Activated T-cell treated with anti-CD3 and anti-CD28 coated beads, Interleukin-2, amount 50 U/mL, for 24 hours (primary cell): ENCODE measurements around the gene EFHC1.
"Not testable (repeated sequence)": the region's sequence is repeated elsewhere in the genome, so short reads cannot be mapped to it uniquely, and the experiment has no call there.

Experiments
- DNase-seq: peaks from one replicate; pipeline ENCODE4 v3.0.0-alpha.2; 2020
- H3K27ac Mint-ChIP-seq: 2 replicates; pipeline ENCODE4 v1.8.0; 2020; ENCODE audit warnings: mild to moderate bottlenecking, mixed read lengths
- H3K27me3 Mint-ChIP-seq: 2 replicates; pipeline ENCODE4 v1.8.0; 2020; ENCODE audit warnings: mixed read lengths
- H3K36me3 Mint-ChIP-seq: 2 replicates; pipeline ENCODE4 v1.8.0; 2020; ENCODE audit warnings: low read depth, mixed read lengths
- H3K4me1 Mint-ChIP-seq: 2 replicates; pipeline ENCODE4 v1.8.0; 2020; ENCODE audit warnings: low read depth, mixed read lengths
- H3K4me3 Mint-ChIP-seq: 2 replicates; pipeline ENCODE4 v1.8.0; 2020; ENCODE audit warnings: mild to moderate bottlenecking, moderate library complexity, mixed read lengths
- H3K9me3 Mint-ChIP-seq: 2 replicates; pipeline ENCODE4 v1.8.0; 2020; ENCODE audit warnings: mixed read lengths

EFHC1 gene

GRCh38 chr6:52454556-52454955 is 34.4 kb downstream of the EFHC1 start:
- Mint-ChIP-seq H3K27me3 (no peaks in the 10 kb centered on the region), H3K9me3 (peaks cover 19% of the 10 kb centered on the region), H3K4me3 (no peak overlapping the region), H3K27ac (no peak overlapping the region), H3K4me1 (no peaks in the 10 kb centered on the region), H3K36me3 (peaks cover 8% of the 10 kb centered on the region)
- no peak for DNase-seq

- DNase-seq = no peak
- H3K36me3 Mint-ChIP-seq = no peaks in the 10 kb centered on the region
- H3K27me3 Mint-ChIP-seq = no peaks in the 10 kb centered on the region
- no peak overlapping the region for H3K4me3 Mint-ChIP-seq
- H3K27ac Mint-ChIP-seq = no peak overlapping the region
- peaks cover 3% of the 10 kb centered on the region for H3K9me3 Mint-ChIP-seq
- no peaks in the 10 kb centered on the region for H3K4me1 Mint-ChIP-seq
These were observed 37.0 kb downstream of the EFHC1 start for GRCh38 chr6:52457096-52457495.

- not testable (repeated sequence) for H3K4me3 Mint-ChIP-seq
These were observed 41.1 kb downstream of the EFHC1 start for GRCh38 chr6:52461194-52461593.

GRCh38 chr6:52474173-52474572 is 54.0 kb downstream of the EFHC1 start:
- no peaks in the 10 kb centered on the region for H3K27me3 Mint-ChIP-seq
- H3K4me1 Mint-ChIP-seq = no peaks in the 10 kb centered on the region
- no peaks in the 10 kb centered on the region for H3K36me3 Mint-ChIP-seq
- H3K27ac Mint-ChIP-seq = no peak overlapping the region
- no peak overlapping the region for H3K4me3 Mint-ChIP-seq
- no peak for DNase-seq
- no peaks in the 10 kb centered on the region for H3K9me3 Mint-ChIP-seq

More at GRCh38 chr6:52461194-52461593, 41.1 kb downstream of the EFHC1 start:
- not testable (repeated sequence) for H3K4me1 Mint-ChIP-seq, DNase-seq, H3K27ac Mint-ChIP-seq, H3K27me3 Mint-ChIP-seq, H3K36me3 Mint-ChIP-seq, H3K9me3 Mint-ChIP-seq

GRCh38 chr6:52475307-52475706 is 55.2 kb downstream of the EFHC1 start:
- DNase-seq = no peak

GRCh38 chr6:52482903-52483670 is 62.9 kb downstream of the EFHC1 start:
- no peaks in the 10 kb centered on the region for H3K27me3 Mint-ChIP-seq
- no peaks in the 10 kb centered on the region for H3K36me3 Mint-ChIP-seq
- DNase-seq = no peak
- H3K4me3 Mint-ChIP-seq = no peak overlapping the region
- no peak overlapping the region for H3K27ac Mint-ChIP-seq
- no peaks in the 10 kb centered on the region for H3K4me1 Mint-ChIP-seq
- H3K9me3 Mint-ChIP-seq = no peaks in the 10 kb centered on the region

More at GRCh38 chr6:52475307-52475706, 55.2 kb downstream of the EFHC1 start:
- Mint-ChIP-seq H3K9me3 (no peaks in the 10 kb centered on the region), H3K27me3 (no peaks in the 10 kb centered on the region), H3K4me3 (no peak overlapping the region), H3K4me1 (no peaks in the 10 kb centered on the region), H3K27ac (no peak overlapping the region), H3K36me3 (no peaks in the 10 kb centered on the region)

- H3K36me3 Mint-ChIP-seq = no peaks in the 10 kb centered on the region
- no peak overlapping the region for H3K27ac Mint-ChIP-seq
- no peak for DNase-seq
- H3K4me1 Mint-ChIP-seq = no peaks in the 10 kb centered on the region
- no peaks in the 10 kb centered on the region for H3K27me3 Mint-ChIP-seq
- H3K9me3 Mint-ChIP-seq = no peaks in the 10 kb centered on the region
- no peak overlapping the region for H3K4me3 Mint-ChIP-seq
These were observed 63.5 kb downstream of the EFHC1 start for GRCh38 chr6:52483671-52484003.

- peaks cover 1% of the 10 kb centered on the region for H3K4me1 Mint-ChIP-seq
- no peaks in the 10 kb centered on the region for H3K27me3 Mint-ChIP-seq
- H3K9me3 Mint-ChIP-seq = peaks cover 3% of the 10 kb centered on the region
- H3K27ac Mint-ChIP-seq = no peak overlapping the region
- H3K36me3 Mint-ChIP-seq = no peaks in the 10 kb centered on the region
- DNase-seq = no peak
- H3K4me3 Mint-ChIP-seq = no peak overlapping the region
These were observed 69.7 kb downstream of the EFHC1 start for GRCh38 chr6:52489881-52490280.

- H3K27me3 Mint-ChIP-seq = no peaks in the 10 kb centered on the region
- no peak for DNase-seq
- H3K27ac Mint-ChIP-seq = no peak overlapping the region
- H3K9me3 Mint-ChIP-seq = peaks cover 3% of the 10 kb centered on the region
- no peaks in the 10 kb centered on the region for H3K36me3 Mint-ChIP-seq
- no peak overlapping the region for H3K4me3 Mint-ChIP-seq
- peaks cover 1% of the 10 kb centered on the region for H3K4me1 Mint-ChIP-seq
These were observed 71.3 kb downstream of the EFHC1 start for GRCh38 chr6:52491203-52492069.

- H3K27me3 Mint-ChIP-seq = no peaks in the 10 kb centered on the region
- no peak overlapping the region for H3K27ac Mint-ChIP-seq
- H3K4me3 Mint-ChIP-seq = no peak overlapping the region
- H3K4me1 Mint-ChIP-seq = peaks cover 1% of the 10 kb centered on the region
- H3K36me3 Mint-ChIP-seq = no peaks in the 10 kb centered on the region
- DNase-seq = no peak
- peaks cover 3% of the 10 kb centered on the region for H3K9me3 Mint-ChIP-seq
These were observed 73.5 kb downstream of the EFHC1 start for GRCh38 chr6:52493669-52494068.

- H3K27me3 Mint-ChIP-seq = no peaks in the 10 kb centered on the region
- peaks cover 3% of the 10 kb centered on the region for H3K9me3 Mint-ChIP-seq
- H3K27ac Mint-ChIP-seq = no peak overlapping the region
- DNase-seq = no peak
- H3K4me3 Mint-ChIP-seq = no peak overlapping the region
- peaks cover 1% of the 10 kb centered on the region for H3K4me1 Mint-ChIP-seq
- H3K36me3 Mint-ChIP-seq = no peaks in the 10 kb centered on the region
These were observed 74.3 kb downstream of the EFHC1 start for GRCh38 chr6:52494298-52495072.

- Mint-ChIP-seq H3K9me3 (peaks cover 3% of the 10 kb centered on the region), H3K4me1 (peaks cover 1% of the 10 kb centered on the region), H3K4me3 (no peak overlapping the region), H3K27ac (no peak overlapping the region), H3K36me3 (no peaks in the 10 kb centered on the region), H3K27me3 (no peaks in the 10 kb centered on the region)
- no peak for DNase-seq
These were observed 75.8 kb downstream of the EFHC1 start for GRCh38 chr6:52495922-52496321.

GRCh38 chr6:52496631-52497030 is 76.5 kb downstream of the EFHC1 start:
- no peaks in the 10 kb centered on the region for H3K27me3 Mint-ChIP-seq
- no peaks in the 10 kb centered on the region for H3K36me3 Mint-ChIP-seq
- H3K9me3 Mint-ChIP-seq = peaks cover 3% of the 10 kb centered on the region
- no peak overlapping the region for H3K4me3 Mint-ChIP-seq
- H3K4me1 Mint-ChIP-seq = peaks cover 1% of the 10 kb centered on the region
- no peak overlapping the region for H3K27ac Mint-ChIP-seq
- DNase-seq = no peak

- H3K9me3 Mint-ChIP-seq = peaks cover 3% of the 10 kb centered on the region
- no peak overlapping the region for H3K4me3 Mint-ChIP-seq
- no peak overlapping the region for H3K27ac Mint-ChIP-seq
- H3K4me1 Mint-ChIP-seq = peaks cover 1% of the 10 kb centered on the region
- H3K27me3 Mint-ChIP-seq = no peaks in the 10 kb centered on the region
- no peak for DNase-seq
- peaks cover 4% of the 10 kb centered on the region for H3K36me3 Mint-ChIP-seq
These were observed 77.7 kb downstream of the EFHC1 start for GRCh38 chr6:52497652-52498408.
